ENCODE data around the gene ZNF304.

The ZNF304 gene

GRCh38 chr19:57310792-57311191 is 40.3 kb upstream of the ZNF304 start:
- TF ChIP-seq MYC (IDR thresholded peaks at IDR 0.05; ENCODE audit: low read depth, low read length) (no peak), MAX (IDR thresholded peaks at IDR 0.05; ENCODE audit: low read depth, low read length) (no peak), CTCF (IDR thresholded peaks at IDR 0.05; ENCODE audit: low read depth, low read length) (no peak), POLR2A (IDR thresholded peaks at IDR 0.05; ENCODE audit: extremely low read depth, insufficient read length) (no peak)
- DNase-seq (ENCODE audit: low read depth) = no peak
- H3K4me3 ChIP-seq (ENCODE audit: low read depth, low read length) = no peak overlapping the region

GRCh38 chr19:57314146-57314545 is 36.9 kb upstream of the ZNF304 start:
- DNase-seq (ENCODE audit: low read depth) = no peak
- TF ChIP-seq CTCF (IDR thresholded peaks at IDR 0.05; ENCODE audit: low read depth, low read length) = no peak
- TF ChIP-seq MYC (IDR thresholded peaks at IDR 0.05; ENCODE audit: low read depth, low read length) = no peak
- TF ChIP-seq MAX (IDR thresholded peaks at IDR 0.05; ENCODE audit: low read depth, low read length) = no peak
- no peak for TF ChIP-seq POLR2A (IDR thresholded peaks at IDR 0.05; ENCODE audit: extremely low read depth, insufficient read length)
- no peak overlapping the region for H3K4me3 ChIP-seq (ENCODE audit: low read depth, low read length)

- no peak overlapping the region for H3K4me3 ChIP-seq (ENCODE audit: low read depth, low read length)
- no peak for DNase-seq (ENCODE audit: low read depth)
- TF ChIP-seq POLR2A (IDR thresholded peaks at IDR 0.05; ENCODE audit: extremely low read depth, insufficient read length) (no peak), CTCF (IDR thresholded peaks at IDR 0.05; ENCODE audit: low read depth, low read length) (no peak), MAX (IDR thresholded peaks at IDR 0.05; ENCODE audit: low read depth, low read length) (no peak), MYC (IDR thresholded peaks at IDR 0.05; ENCODE audit: low read depth, low read length) (no peak)
Observed at GRCh38 chr19:57317503-57317902, 33.6 kb upstream of the ZNF304 start.

- H3K4me3 ChIP-seq (ENCODE audit: low read depth, low read length) = peak overlapping the region; percentile 68
- TF ChIP-seq CTCF (IDR thresholded peaks at IDR 0.05; ENCODE audit: low read depth, low read length) = no peak
- no peak for TF ChIP-seq POLR2A (IDR thresholded peaks at IDR 0.05; ENCODE audit: extremely low read depth, insufficient read length)
- no peak for TF ChIP-seq MAX (IDR thresholded peaks at IDR 0.05; ENCODE audit: low read depth, low read length)
- no peak for DNase-seq (ENCODE audit: low read depth)
Observed at GRCh38 chr19:57319869-57320179, 31.2 kb upstream of the ZNF304 start.

- peak; percentile 67 for TF ChIP-seq POLR2A (IDR thresholded peaks at IDR 0.05; ENCODE audit: extremely low read depth, insufficient read length)
- TF ChIP-seq MAX (IDR thresholded peaks at IDR 0.05; ENCODE audit: low read depth, low read length) = peak; percentile 52
- TF ChIP-seq CTCF (IDR thresholded peaks at IDR 0.05; ENCODE audit: low read depth, low read length) = no peak
- peak; percentile 36; the same call in 1 of the 2 replicates for TF ChIP-seq MYC (IDR thresholded peaks at IDR 0.05; ENCODE audit: low read depth, low read length)
- DNase-seq (ENCODE audit: low read depth) = peak; percentile 94
- peak within 1 kb of the TSS; percentile 83 for H3K4me3 ChIP-seq (ENCODE audit: low read depth, low read length)
Observed at GRCh38 chr19:57320180-57321084, 30.6 kb upstream of the ZNF304 start, which contains the start of gene ZNF543. Gene ZNF543, plus strand, starts transcription at chr19:57320472. Its CDS starts 382 bp downstream, at chr19:57320854.
